ENCODE data around the gene PADI3. TPM values are rescaled to one million over a fixed set of nuclear protein-coding genes. Genes with fewer than 3 reads are reported as not detected.

PADI3 gene
- total RNA-seq, 4 donors from 2014 or later, result 0.20 to 0.31 TPM; not detected in 2

- ATAC-seq, result no peak
- Histone ChIP-seq H3K27ac (no peak overlapping the region), H3K4me1 (no peaks in the 10 kb centered on the region), H3K36me3 (no peaks in the 10 kb centered on the region), H3K27me3 (peaks cover 64% of the 10 kb centered on the region), H3K4me3 (no peak overlapping the region), H3K9me3 (no peaks in the 10 kb centered on the region)
- 67% methylated on average over 1 of the region's 7 CpGs; no CpG with 5 or more reads in 1 of the 2 donors for WGBS, 2 donors (ENCODE audit: low coverage in 1 of 2)
- TF ChIP-seq POLR2A (IDR thresholded peaks at IDR 0.05) (no peak), EP300 (IDR thresholded peaks at IDR 0.05) (no peak), CTCF (IDR thresholded peaks at IDR 0.05) (no peak), POLR2AphosphoS5 (IDR thresholded peaks at IDR 0.05) (no peak)
Measured at GRCh38 chr1:17250601-17251000, 1.7 kb downstream of the PADI3 start.

- WGBS, 2 donors (ENCODE audit: low coverage in 1 of 2), result 72 to 83% methylated on average over 3 to 4 of the region's 5 CpGs
- Histone ChIP-seq H3K9me3 (no peaks in the 10 kb centered on the region), H3K4me3 (no peak overlapping the region), H3K27me3 (peaks cover 70% of the 10 kb centered on the region), H3K36me3 (no peaks in the 10 kb centered on the region), H3K4me1 (no peaks in the 10 kb centered on the region), H3K27ac (no peak overlapping the region)
- ATAC-seq, result no peak
- no peak for TF ChIP-seq POLR2AphosphoS5 (IDR thresholded peaks at IDR 0.05)
- no peak for TF ChIP-seq EP300 (IDR thresholded peaks at IDR 0.05)
- TF ChIP-seq CTCF (IDR thresholded peaks at IDR 0.05), result no peak
- no peak for TF ChIP-seq POLR2A (IDR thresholded peaks at IDR 0.05)
Measured at GRCh38 chr1:17251246-17251645, 2.3 kb downstream of the PADI3 start.

GRCh38 chr1:17251701-17252376 lies 2.9 kb downstream of the PADI3 start:
- Histone ChIP-seq H3K4me1 (no peaks in the 10 kb centered on the region), H3K4me3 (no peak overlapping the region), H3K27ac (no peak overlapping the region), H3K9me3 (no peaks in the 10 kb centered on the region), H3K27me3 (peaks cover 76% of the 10 kb centered on the region), H3K36me3 (no peaks in the 10 kb centered on the region)
- no peak for TF ChIP-seq POLR2A (IDR thresholded peaks at IDR 0.05)
- TF ChIP-seq POLR2AphosphoS5 (IDR thresholded peaks at IDR 0.05), result no peak
- no peak for TF ChIP-seq CTCF (IDR thresholded peaks at IDR 0.05)
- WGBS, 2 donors (ENCODE audit: low coverage in 1 of 2), result 35 to 63% methylated on average over 2 of the region's 3 CpGs
- ATAC-seq, result no peak

- Histone ChIP-seq H3K27me3 (peaks cover 84% of the 10 kb centered on the region), H3K4me1 (no peaks in the 10 kb centered on the region), H3K27ac (no peak overlapping the region), H3K4me3 (no peak overlapping the region), H3K36me3 (no peaks in the 10 kb centered on the region), H3K9me3 (no peaks in the 10 kb centered on the region)
- no peak for TF ChIP-seq CTCF (IDR thresholded peaks at IDR 0.05)
- TF ChIP-seq POLR2A (IDR thresholded peaks at IDR 0.05), result no peak
- TF ChIP-seq POLR2AphosphoS5 (IDR thresholded peaks at IDR 0.05), result no peak
- no peak for TF ChIP-seq EP300 (IDR thresholded peaks at IDR 0.05)
- 71% methylated on average over 1 of the region's 5 CpGs; no CpG with 5 or more reads in 1 of the 2 donors for WGBS, 2 donors (ENCODE audit: low coverage in 1 of 2)
- no peak for ATAC-seq
Measured at GRCh38 chr1:17255336-17255735, 6.4 kb downstream of the PADI3 start.

GRCh38 chr1:17258116-17258757 lies 9.3 kb downstream of the PADI3 start:
- peaks cover 79% of the 10 kb centered on the region for H3K27me3 ChIP-seq
- H3K36me3 ChIP-seq, result no peaks in the 10 kb centered on the region
- no peak overlapping the region for H3K4me3 ChIP-seq
- H3K9me3 ChIP-seq, result peaks cover 0 to 15% (median 0%) of the 10 kb centered on the region in 3 donors
- ATAC-seq, result no peak
- TF ChIP-seq EP300 (IDR thresholded peaks at IDR 0.05), result no peak
- TF ChIP-seq POLR2AphosphoS5 (IDR thresholded peaks at IDR 0.05), result no peak
- no peak for TF ChIP-seq POLR2A (IDR thresholded peaks at IDR 0.05)
- no peak for TF ChIP-seq CTCF (IDR thresholded peaks at IDR 0.05)
- no peak overlapping the region for H3K27ac ChIP-seq
- no peaks in the 10 kb centered on the region for H3K4me1 ChIP-seq
- WGBS, 2 donors (ENCODE audit: low coverage in 1 of 2), result 40 to 62% methylated on average over 2 of the region's 9 CpGs
